Peyer's patch (tissue), 4 donors: Measurements from ENCODE around the gene SRGAP1. TPM values are rescaled to one million over a fixed set of nuclear protein-coding genes. Genes with fewer than 3 reads are reported as not detected.
A peak's percentile ranks its signal among the peaks of the same experiment; 100 is the strongest.

Source experiments
- DNase-seq, 3 donors: peaks; one replicate each; pipeline ENCODE4 v3.0.0-alpha.2; 2017 to 2019
- H3K27ac ChIP-seq, 4 donors: fragments of 200-600 bp; sonication (generic); one replicate each; pipeline ENCODE4 v1.5.1; 2016 to 2019
- H3K27me3 ChIP-seq, 2 donors: fragments of 200-600 bp; sonication (generic); one replicate each; pipeline ENCODE4 v1.5.1; 2019
- H3K36me3 ChIP-seq, 3 donors: fragments of 200-600 bp; sonication (generic); one replicate each; pipeline ENCODE4 v1.5.1; 2016 to 2019
- H3K4me1 ChIP-seq, 4 donors: fragments of 200-600 bp; sonication (generic); one replicate each; pipeline ENCODE4 v1.5.1; 2016 to 2019
- H3K4me3 ChIP-seq, 4 donors: fragments of 200-600 bp; sonication (generic); 1 replicate in 3 of 4; 2 replicates in 1 of 4; pipeline ENCODE4 v1.5.1; 2016 to 2019; ENCODE audit warnings: mild to moderate bottlenecking in 1 of 4
- H3K9me3 ChIP-seq, 4 donors: fragments of 200-600 bp; sonication (generic); one replicate each; pipeline ENCODE4 v1.5.1; 2016 to 2019; ENCODE audit warnings: mild to moderate bottlenecking in 1 of 4
- CTCF ChIP-seq, 6 experiments: fragments of 450-650 bp in 4 of 6; fragments of 200-600 bp in 2 of 6; sonication (generic) in 1 of 6; IDR thresholded peaks; one replicate each; pipeline ENCODE4 v1.5.1; 2017 to 2019; ENCODE audit warnings: antibody characterized with exemption in 6 of 6, mild to moderate bottlenecking in 3 of 6, moderate library complexity in 1 of 6
- POLR2A ChIP-seq, 2 donors: fragments of 450-650 bp; IDR thresholded peaks; one replicate each; pipeline ENCODE4 v1.5.1; 2017; ENCODE audit warnings: antibody characterized with exemption in 2 of 2, mild to moderate bottlenecking in 2 of 2, moderate library complexity in 2 of 2
- total RNA-seq, 4 donors: library from RNA; depleted of rRNA; stranded (reverse); fragments of >200 nt; gene quantifications; one replicate each; pipeline ENCODE4 v1.1.0, GENCODE V29; 2016

SRGAP1 gene
- total RNA-seq, 4 donors from 2014 or later: 5.8 to 92.4 (median 16.4) TPM

- H3K27ac ChIP-seq: no peak overlapping the region
- H3K36me3 ChIP-seq: no peaks in the 10 kb centered on the region
- H3K4me1 ChIP-seq: peaks cover 0 to 23% (median 2%) of the 10 kb centered on the region in 4 donors
- no peaks in the 10 kb centered on the region for H3K9me3 ChIP-seq
- no peak for TF ChIP-seq POLR2A (IDR thresholded peaks at IDR 0.05)
- TF ChIP-seq CTCF (IDR thresholded peaks at IDR 0.05): peak in 1 of 6 experiments; percentile 6
- DNase-seq: no peak
- no peaks in the 10 kb centered on the region for H3K27me3 ChIP-seq
- H3K4me3 ChIP-seq: peak overlapping the region in 2 of 4 donors; percentile 84 to 92
These were observed 1.2 kb downstream of the SRGAP1 start for GRCh38 chr12:63845726-63846125.

GRCh38 chr12:63846238-63846967, 1.9 kb downstream of the SRGAP1 start:
- Histone ChIP-seq H3K36me3 (no peaks in the 10 kb centered on the region), H3K4me1 (peaks cover 0 to 23% (median 2%) of the 10 kb centered on the region in 4 donors), H3K27me3 (no peaks in the 10 kb centered on the region), H3K9me3 (no peaks in the 10 kb centered on the region), H3K27ac (no peak overlapping the region), H3K4me3 (peak overlapping the region in 1 of 4 donors; percentile 84)
- no peak for DNase-seq
- no peak for TF ChIP-seq CTCF (IDR thresholded peaks at IDR 0.05)
- TF ChIP-seq POLR2A (IDR thresholded peaks at IDR 0.05): no peak

GRCh38 chr12:63848450-63848849, 4.0 kb downstream of the SRGAP1 start:
- no peak overlapping the region for H3K4me3 ChIP-seq
- H3K27ac ChIP-seq: no peak overlapping the region
- no peaks in the 10 kb centered on the region for H3K36me3 ChIP-seq
- H3K4me1 ChIP-seq: peaks cover 0 to 23% (median 2%) of the 10 kb centered on the region in 4 donors
- no peaks in the 10 kb centered on the region for H3K9me3 ChIP-seq
- TF ChIP-seq POLR2A (IDR thresholded peaks at IDR 0.05): no peak
- no peak for TF ChIP-seq CTCF (IDR thresholded peaks at IDR 0.05)
- DNase-seq: no peak
- H3K27me3 ChIP-seq: no peaks in the 10 kb centered on the region

GRCh38 chr12:63849106-63849620, 4.7 kb downstream of the SRGAP1 start:
- Histone ChIP-seq H3K36me3 (no peaks in the 10 kb centered on the region), H3K9me3 (no peaks in the 10 kb centered on the region), H3K4me3 (no peak overlapping the region), H3K4me1 (peaks cover 0 to 23% (median 2%) of the 10 kb centered on the region in 4 donors), H3K27ac (no peak overlapping the region), H3K27me3 (no peaks in the 10 kb centered on the region)
- no peak for DNase-seq
- TF ChIP-seq CTCF (IDR thresholded peaks at IDR 0.05): no peak

GRCh38 chr12:63849641-63850040, 5.1 kb downstream of the SRGAP1 start:
- no peak for DNase-seq
- no peak for TF ChIP-seq CTCF (IDR thresholded peaks at IDR 0.05)
- no peak for TF ChIP-seq POLR2A (IDR thresholded peaks at IDR 0.05)
- Histone ChIP-seq H3K27ac (no peak overlapping the region), H3K4me1 (peaks cover 0 to 23% (median 2%) of the 10 kb centered on the region in 4 donors), H3K27me3 (no peaks in the 10 kb centered on the region), H3K9me3 (no peaks in the 10 kb centered on the region), H3K4me3 (no peak overlapping the region), H3K36me3 (no peaks in the 10 kb centered on the region)
